GM18861 (cell line): Measurements from ENCODE around the gene CASTOR1.

Experiments
- ATAC-seq: cut with Tn5 transposase; IDR thresholded peaks from one replicate; pipeline ENCODE4 v1.9.1; 2021; ENCODE audit not compliant: unreplicated experiment

CASTOR1 gene

GRCh38 chr22:30301995-30302809 lies 12.9 kb upstream of the CASTOR1 start:
- ATAC-seq, result no peak

- ATAC-seq, result no peak
These were observed 10.0 kb upstream of the CASTOR1 start for GRCh38 chr22:30299322-30299721.

- no peak for ATAC-seq
These were observed 8.8 kb upstream of the CASTOR1 start for GRCh38 chr22:30297991-30298701.

- no peak for ATAC-seq
These were observed 8.1 kb upstream of the CASTOR1 start for GRCh38 chr22:30297276-30297990.

- ATAC-seq, result no peak
These were observed 7.5 kb upstream of the CASTOR1 start for GRCh38 chr22:30296833-30297232.

- ATAC-seq, result no peak
These were observed 7.0 kb upstream of the CASTOR1 start for GRCh38 chr22:30296324-30296723.

- no peak for ATAC-seq
These were observed 6.3 kb upstream of the CASTOR1 start for GRCh38 chr22:30295576-30295975.

- ATAC-seq, result no peak
These were observed 5.5 kb upstream of the CASTOR1 start for GRCh38 chr22:30294830-30295229.

- no peak for ATAC-seq
These were observed 4.8 kb upstream of the CASTOR1 start for GRCh38 chr22:30294066-30294465.

- ATAC-seq, result no peak
These were observed 3.7 kb upstream of the CASTOR1 start for GRCh38 chr22:30293026-30293425.

GRCh38 chr22:30292069-30292970 lies 3.0 kb upstream of the CASTOR1 start:
- ATAC-seq, result no peak

GRCh38 chr22:30291058-30291892 lies 2.0 kb upstream of the CASTOR1 start:
- no peak for ATAC-seq

- no peak for ATAC-seq
These were observed 1.2 kb upstream of the CASTOR1 start for GRCh38 chr22:30290342-30291057.

- ATAC-seq, result no peak
These were observed 642 bp upstream of the CASTOR1 start for GRCh38 chr22:30289980-30290313.

GRCh38 chr22:30288419-30289140 lies 725 bp downstream of the CASTOR1 start:
- no peak for ATAC-seq

- ATAC-seq, result no peak
These were observed 1.5 kb downstream of the CASTOR1 start for GRCh38 chr22:30287648-30288418.

GRCh38 chr22:30286813-30287647 lies 2.3 kb downstream of the CASTOR1 start:
- ATAC-seq, result no peak
